HCT116 (cell line): ENCODE measurements around the gene OR4D1. TPM values are rescaled to one million over a fixed set of nuclear protein-coding genes. Genes with fewer than 3 reads are reported as not detected.

Experiments
- ATAC-seq: fragments of 200-7000 bp; cut with Tn5 transposase; 2 replicates; pipeline ENCODE4 v1.9.1; 2020; ENCODE audit warnings: mild to moderate bottlenecking, moderate library complexity
- BruUV-seq: library from RNA; stranded (reverse); fragments of 400-500 nt; replicated peaks from 2 replicates; lab custom pipeline; 2021; lab: Mats Ljungman, UMichigan
- CTCF ChIA-PET: fragments of 300-600 bp; sonication (Branson Sonifier 250); formaldehyde crosslinking; loops from one replicate; lab custom pipeline; 2021; ENCODE audit warnings: antibody characterized with exemption; lab: Charles Lee
- POLR2A ChIA-PET: fragments of 300-600, 350-600 bp; sonication (Branson Sonifier 250); formaldehyde crosslinking; loops from one replicate; lab custom pipeline; 2021; ENCODE audit warnings: antibody characterized with exemption; lab: Charles Lee
- RAD21 ChIA-PET, 2 experiments: fragments of 300-600 bp; sonication (Branson Sonifier 250); formaldehyde crosslinking; loops; one replicate each; lab custom pipeline; 2023; ENCODE audit warnings: low total read pairs in 2 of 2; ENCODE audit not compliant: uncharacterized antibody in 2 of 2, unreplicated experiment in 2 of 2, low non-redundant PET in 1 of 2; lab: Charles Lee
- DNase-seq: peaks from one replicate; pipeline ENCODE4 v3.0.0-alpha.2; 2010; ENCODE audit warnings: low read depth, low spot score
- H2AFZ ChIP-seq: fragments of 200-600 bp; shearing (Covaris generic), sonication (generic); 2 replicates; pipeline ENCODE4 v1.6.1; 2017; ENCODE audit warnings: low read depth, mixed run types, mixed read lengths, antibody characterized with exemption, low read length; ENCODE audit not compliant: poor library complexity, severe bottlenecking
- H3K27ac ChIP-seq: 2 replicates; pipeline ENCODE4 v1.5.1; 2012; ENCODE audit warnings: low read depth, low read length
- H3K27me3 ChIP-seq: fragments of 200-600 bp; sonication (generic); 2 replicates; pipeline ENCODE4 v1.6.1; 2016; ENCODE audit warnings: mixed run types, low read length, mixed read lengths; ENCODE audit not compliant: insufficient read depth
- H3K36me3 ChIP-seq, 2 experiments: fragments of 200-500 bp in 1 of 2; fragments of 200-600 bp in 1 of 2; sonication (Bioruptor generic) in 1 of 2; sonication (generic) in 1 of 2; 2 replicates each; pipeline versions ENCODE4 v1.5.1 to v1.6.1; 2014 to 2016; ENCODE audit warnings: low read length in 2 of 2, inconsistent platforms in 1 of 2, mixed read lengths in 1 of 2, mixed run types in 1 of 2; ENCODE audit not compliant: insufficient read depth in 2 of 2, control insufficient read depth in 1 of 2
- H3K4me1 ChIP-seq, 2 experiments: fragments of 200-600 bp in 1 of 2; sonication (generic) in 1 of 2; 2 replicates each; pipeline versions ENCODE4 v1.5.1 to v1.6.1; 2012 to 2017; ENCODE audit warnings: low read length in 2 of 2, inconsistent platforms in 1 of 2, mild to moderate bottlenecking in 1 of 2, mixed read lengths in 1 of 2, mixed run types in 1 of 2, moderate library complexity in 1 of 2; ENCODE audit not compliant: insufficient read depth in 2 of 2, control insufficient read depth in 1 of 2
- H3K4me2 ChIP-seq: fragments of 200-600 bp; sonication (generic); 2 replicates; pipeline ENCODE4 v1.6.1; 2017; ENCODE audit warnings: mixed run types, low read length, mixed read lengths
- H3K4me3 ChIP-seq, 2 experiments: fragments of 200-600 bp in 1 of 2; sonication (generic) in 1 of 2; replicated peaks in 1 of 2; 2 replicates each; pipeline ENCODE4 v1.5.1; 2011 to 2016; ENCODE audit warnings: low read length in 2 of 2, control low read depth in 1 of 2, low read depth in 1 of 2, mild to moderate bottlenecking in 1 of 2, mixed read lengths in 1 of 2, mixed run types in 1 of 2
- H3K79me2 ChIP-seq: fragments of 200-600 bp; sonication (generic); 2 replicates; pipeline ENCODE4 v1.6.1; 2017; ENCODE audit warnings: mild to moderate bottlenecking, mixed run types, low read length, moderate library complexity, mixed read lengths; ENCODE audit not compliant: insufficient read depth
- H3K9ac ChIP-seq: fragments of 200-600 bp; sonication (generic); 2 replicates; pipeline ENCODE4 v1.6.1; 2016; ENCODE audit warnings: low read length, mixed read lengths
- H3K9me2 ChIP-seq: fragments of 200-600 bp; sonication (generic), shearing (Covaris generic); 2 replicates; pipeline ENCODE4 v1.6.1; 2017; ENCODE audit warnings: mixed run types, mild to moderate bottlenecking, moderate library complexity; ENCODE audit not compliant: insufficient read depth
- H3K9me3 ChIP-seq, 2 experiments: fragments of 200-500 bp in 1 of 2; fragments of 200-600 bp in 1 of 2; sonication (Bioruptor generic) in 1 of 2; sonication (generic) in 1 of 2; 2 replicates each; pipeline ENCODE4 v1.6.1; 2014 to 2017; ENCODE audit warnings: low read length in 2 of 2, mixed read lengths in 2 of 2, inconsistent platforms in 1 of 2, low read depth in 1 of 2, mild to moderate bottlenecking in 1 of 2, mixed run types in 1 of 2, moderate library complexity in 1 of 2; ENCODE audit not compliant: control insufficient read depth in 1 of 2, insufficient read depth in 1 of 2
- H4K20me1 ChIP-seq: fragments of 200-600 bp; sonication (generic), shearing (Covaris generic); 2 replicates; pipeline ENCODE4 v1.6.1; 2017; ENCODE audit warnings: mixed run types, mild to moderate bottlenecking, moderate library complexity; ENCODE audit not compliant: insufficient read depth
- EZH2phosphoT487 ChIP-seq: fragments of 200-600 bp; IDR thresholded peaks from 2 replicates; pipeline ENCODE4 v1.6.1; 2018; ENCODE audit warnings: antibody characterized with exemption, borderline replicate concordance
- JUND ChIP-seq: IDR thresholded peaks from 2 replicates; pipeline ENCODE4 v1.6.1; 2012
- RAD21 ChIP-seq: IDR thresholded peaks from 2 replicates; pipeline ENCODE4 v1.6.1; 2012; ENCODE audit warnings: low read depth, mild to moderate bottlenecking
- SP1 ChIP-seq: IDR thresholded peaks from 2 replicates; pipeline ENCODE4 v1.6.1; 2012; ENCODE audit warnings: low read depth
- SRF ChIP-seq: IDR thresholded peaks from 2 replicates; pipeline ENCODE4 v1.6.1; 2012; ENCODE audit warnings: low read depth
- YY1 ChIP-seq: IDR thresholded peaks from 2 replicates; pipeline ENCODE4 v1.6.1; 2011; ENCODE audit warnings: low read length, low read depth, moderate library complexity, mild to moderate bottlenecking; ENCODE audit not compliant: insufficient replicate concordance; ENCODE audit errors: extremely low read depth
- ZNF274 ChIP-seq: fragments of 200-500 bp; sonication (Bioruptor generic); IDR thresholded peaks from 2 replicates; pipeline ENCODE4 v1.6.1; 2014; ENCODE audit warnings: mild to moderate bottlenecking, low read depth, low read length, inconsistent platforms
- intact Hi-C: fragments of 100-400 bp; cut with micrococcal nuclease; formaldehyde crosslinking; loops from 2 replicates; pipeline ENCODE4 v1.10.0; 2022
- total RNA-seq: library from RNA; stranded (reverse); gene quantifications from one replicate; pipeline ENCODE4 v1.2.1, GENCODE V29; 2021; ENCODE audit not compliant: unreplicated experiment
- TF ChIP-seq, protein P1 (sequence below), 3 experiments: fragments of 200-600 bp in 1 of 3; sonication (generic) in 1 of 3; IDR thresholded peaks in 2 of 3; conservative IDR thresholded peaks in 1 of 3; 2 replicates each; pipeline ENCODE4 v1.5.1; 2012 to 2017; ENCODE audit warnings: low read depth in 2 of 3, low read length in 2 of 3, antibody characterized with exemption in 1 of 3, borderline replicate concordance in 1 of 3, control low read depth in 1 of 3, mild to moderate bottlenecking in 1 of 3, mixed read lengths in 1 of 3, mixed run types in 1 of 3, moderate library complexity in 1 of 3; ENCODE audit not compliant: insufficient read depth in 1 of 3

OR4D1 gene
- total RNA-seq, 1 experiment from 2014 or later = not detected

DNA sequence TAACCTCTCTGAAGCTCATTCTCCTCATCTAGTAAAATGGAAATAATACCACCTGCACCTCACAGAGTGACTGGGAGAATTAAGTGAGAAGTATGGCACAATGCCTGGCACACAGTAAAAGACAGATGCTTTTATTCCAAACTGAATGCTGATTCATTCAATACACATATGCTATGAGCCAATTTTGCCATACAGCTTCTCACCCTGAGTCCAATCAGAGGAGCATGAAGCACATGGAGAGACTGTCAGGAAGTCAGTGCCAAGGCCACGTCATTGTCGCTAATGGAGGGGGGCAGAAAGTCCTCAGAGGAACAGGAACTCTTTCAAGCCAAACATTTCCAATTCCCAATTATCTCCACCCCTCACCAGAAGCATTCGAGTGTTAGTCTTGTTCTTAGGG is 59.3 kb downstream of the OR4D1 start (continued):
- TF ChIP-seq SP1 (no peak), JUND (no peak), EZH2phosphoT487 (no peak)

DNA sequence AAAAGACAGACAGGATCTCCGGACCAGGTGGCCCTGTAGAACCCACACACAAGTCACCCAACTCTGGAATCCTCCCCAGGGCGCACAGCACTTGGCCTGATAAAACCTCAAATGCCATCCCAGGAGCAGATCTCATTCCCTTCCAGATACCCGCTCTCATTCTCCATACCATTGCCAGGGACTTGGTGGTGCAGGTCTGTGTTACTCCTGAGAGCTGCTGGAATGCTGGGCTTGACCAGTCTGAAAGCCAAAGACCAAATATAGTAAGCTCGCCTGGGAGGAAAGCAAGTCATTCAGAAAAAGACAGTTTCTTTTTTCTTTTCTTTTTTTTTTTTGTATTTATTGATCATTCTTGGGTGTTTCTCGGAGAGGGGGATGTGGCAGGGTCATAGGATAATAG is 60.2 kb downstream of the OR4D1 start:
- H3K36me3 ChIP-seq = peaks cover 5 to 21% of the 10 kb centered on the region in 2 experiments; a peak in 3 of 4 replicates

More for the DNA sequence above, 60.2 kb downstream of the OR4D1 start:
- H3K9me3 ChIP-seq = no peaks in the 10 kb centered on the region
- H2AFZ ChIP-seq = no peak overlapping the region
- RAD21 ChIA-PET = no interaction called here
- TF ChIP-seq, protein P1, sequence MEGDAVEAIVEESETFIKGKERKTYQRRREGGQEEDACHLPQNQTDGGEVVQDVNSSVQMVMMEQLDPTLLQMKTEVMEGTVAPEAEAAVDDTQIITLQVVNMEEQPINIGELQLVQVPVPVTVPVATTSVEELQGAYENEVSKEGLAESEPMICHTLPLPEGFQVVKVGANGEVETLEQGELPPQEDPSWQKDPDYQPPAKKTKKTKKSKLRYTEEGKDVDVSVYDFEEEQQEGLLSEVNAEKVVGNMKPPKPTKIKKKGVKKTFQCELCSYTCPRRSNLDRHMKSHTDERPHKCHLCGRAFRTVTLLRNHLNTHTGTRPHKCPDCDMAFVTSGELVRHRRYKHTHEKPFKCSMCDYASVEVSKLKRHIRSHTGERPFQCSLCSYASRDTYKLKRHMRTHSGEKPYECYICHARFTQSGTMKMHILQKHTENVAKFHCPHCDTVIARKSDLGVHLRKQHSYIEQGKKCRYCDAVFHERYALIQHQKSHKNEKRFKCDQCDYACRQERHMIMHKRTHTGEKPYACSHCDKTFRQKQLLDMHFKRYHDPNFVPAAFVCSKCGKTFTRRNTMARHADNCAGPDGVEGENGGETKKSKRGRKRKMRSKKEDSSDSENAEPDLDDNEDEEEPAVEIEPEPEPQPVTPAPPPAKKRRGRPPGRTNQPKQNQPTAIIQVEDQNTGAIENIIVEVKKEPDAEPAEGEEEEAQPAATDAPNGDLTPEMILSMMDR (IDR thresholded peaks at IDR 0.05 in 2 of 3, conservative IDR thresholded peaks at IDR 0.05 in 1 of 3; ENCODE audit: borderline replicate concordance in 1 of 3, insufficient read depth in 1 of 3, low read depth in 2 of 3, low read length in 2 of 3) = no peak
- no peak for TF ChIP-seq RAD21
- no peak for TF ChIP-seq SRF
- no peak for TF ChIP-seq YY1
- no peak for TF ChIP-seq ZNF274
- TF ChIP-seq EZH2phosphoT487 = no peak
- no peaks in the 10 kb centered on the region for H3K4me1 ChIP-seq
- no peaks in the 10 kb centered on the region for H3K79me2 ChIP-seq
- H3K9ac ChIP-seq = no peak overlapping the region
- no peak overlapping the region for H3K4me2 ChIP-seq
- intact Hi-C loops = no loop called here
- no peaks in the 10 kb centered on the region for H4K20me1 ChIP-seq
- no peaks in the 10 kb centered on the region for H3K27me3 ChIP-seq
- H3K27ac ChIP-seq = no peak overlapping the region
- CTCF ChIA-PET = no interaction called here
- no TSS peak for BruUV-seq
- H3K4me3 ChIP-seq = no peak overlapping the region
- no peaks in the 10 kb centered on the region for H3K9me2 ChIP-seq
- no peak for DNase-seq
- POLR2A ChIA-PET = no interaction called here
- ATAC-seq = no peak

Other genes starting within 250 kb of the OR4D1 start
- gene CUEDC1, start 193.0 kb upstream of the OR4D1 start, total RNA-seq = 60.2 TPM
- gene VEZF1, start 160.1 kb upstream of the OR4D1 start, total RNA-seq = 70.2 TPM
- gene SRSF1, start 141.1 kb upstream of the OR4D1 start, total RNA-seq = 434 TPM
- gene DYNLL2, start 65.0 kb upstream of the OR4D1 start, total RNA-seq = 54.9 TPM
- gene OR4D2, start 18.6 kb downstream of the OR4D1 start, total RNA-seq = not detected
- not detected for gene EPX, start 44.3 kb downstream of the OR4D1 start, total RNA-seq
- gene MKS1, start 70.9 kb downstream of the OR4D1 start, total RNA-seq = 29.8 TPM
- gene LPO, start 90.2 kb downstream of the OR4D1 start, total RNA-seq = not detected
- not detected for gene MPO, start 132.6 kb downstream of the OR4D1 start, total RNA-seq
- gene TSPOAP1, start 180.4 kb downstream of the OR4D1 start, total RNA-seq = 0.27 TPM
- gene SUPT4H1, start 203.8 kb downstream of the OR4D1 start, total RNA-seq = 118 TPM